Osteocyte (in vitro differentiated cells): ENCODE results near the gene CNPY4. TPM values are rescaled to one million over a fixed set of nuclear protein-coding genes. Genes with fewer than 3 reads are reported as not detected.
A peak's percentile ranks its signal among the peaks of the same experiment; 100 is the strongest.
"Not testable (repeated sequence)": the region's sequence is repeated elsewhere in the genome, so short reads cannot be mapped to it uniquely, and the experiment has no call there.

Experiments used
- DNase-seq: peaks from one replicate; pipeline ENCODE4 v3.0.0; 2021; ENCODE audit warnings: mixed read lengths; ENCODE audit not compliant: unreplicated experiment; ENCODE audit errors: extremely low spot score
- H3K27ac Mint-ChIP-seq: one replicate; pipeline ENCODE4 v1.8.0; 2021; ENCODE audit warnings: mild to moderate bottlenecking, mixed read lengths; ENCODE audit not compliant: unreplicated experiment
- H3K27me3 Mint-ChIP-seq: one replicate; pipeline ENCODE4 v1.8.0; 2021; ENCODE audit warnings: mixed read lengths; ENCODE audit not compliant: unreplicated experiment
- H3K36me3 Mint-ChIP-seq: one replicate; pipeline ENCODE4 v1.8.0; 2021; ENCODE audit warnings: mixed read lengths; ENCODE audit not compliant: unreplicated experiment
- H3K4me1 Mint-ChIP-seq: one replicate; pipeline ENCODE4 v1.8.0; 2021; ENCODE audit warnings: mixed read lengths; ENCODE audit not compliant: unreplicated experiment
- H3K4me3 Mint-ChIP-seq: one replicate; pipeline ENCODE4 v1.8.0; 2021; ENCODE audit warnings: mild to moderate bottlenecking, moderate library complexity, mixed read lengths; ENCODE audit not compliant: unreplicated experiment
- H3K9me3 Mint-ChIP-seq: one replicate; pipeline ENCODE4 v1.8.0; 2021; ENCODE audit warnings: mixed read lengths; ENCODE audit not compliant: unreplicated experiment
- total RNA-seq: library from RNA; stranded (reverse); gene quantifications from 2 replicates; pipeline ENCODE4 v1.2.1, GENCODE V29; 2021
- TF ChIP-seq, protein P1 (sequence below): fragments of 200-600 bp; sonication (generic); IDR thresholded peaks from 2 replicates; pipeline ENCODE4 v1.5.0; 2021; ENCODE audit warnings: antibody characterized with exemption, mild to moderate bottlenecking, moderate library complexity

Gene CNPY4
- total RNA-seq, 1 donor from 2014 or later: 33.6 TPM

DNA sequence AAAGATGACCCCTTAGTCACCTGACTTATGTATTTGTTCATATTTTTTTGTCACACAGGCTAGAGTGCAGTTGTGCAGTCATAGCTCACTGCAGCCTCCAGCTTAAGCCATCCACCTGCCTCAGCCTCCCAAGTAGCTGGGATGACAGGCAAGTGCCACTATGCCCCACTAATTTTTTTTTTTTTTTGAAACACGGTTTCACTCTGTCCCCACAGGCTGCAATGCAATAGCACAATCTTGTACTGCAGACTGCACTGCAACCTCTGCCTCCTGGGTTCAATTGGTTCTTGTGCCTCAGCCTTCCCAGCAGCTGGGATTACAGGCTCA is 9.2 kb downstream of the CNPY4 start:
- H3K27ac Mint-ChIP-seq: no peak overlapping the region

DNA sequence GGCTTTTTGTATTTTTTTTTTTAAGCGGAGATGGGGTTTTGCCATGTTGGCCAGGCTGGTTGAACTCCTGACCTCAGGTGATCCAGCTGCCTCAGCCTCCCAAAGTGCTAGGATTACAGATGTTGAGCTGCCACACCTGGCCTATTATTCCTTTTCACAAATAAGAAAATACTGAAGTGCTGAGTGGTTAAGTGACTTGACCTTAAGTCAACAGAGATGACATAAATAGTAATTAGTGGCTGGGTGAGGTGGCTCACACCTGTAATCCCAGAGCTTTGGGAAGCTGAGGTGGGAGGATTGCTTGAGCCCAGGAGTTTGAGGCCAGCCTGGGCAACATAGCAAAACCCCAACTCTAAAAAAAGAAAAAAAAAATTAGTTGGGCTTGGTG is 10.8 kb downstream of the CNPY4 start:
- not testable (repeated sequence) for H3K27me3 Mint-ChIP-seq, H3K4me3 Mint-ChIP-seq, H3K9me3 Mint-ChIP-seq, H3K36me3 Mint-ChIP-seq, H3K27ac Mint-ChIP-seq, DNase-seq
- peaks cover 29% of the 10 kb centered on the region for H3K4me1 Mint-ChIP-seq

More for the DNA sequence above, 9.2 kb downstream of the CNPY4 start:
- Mint-ChIP-seq H3K4me3 (no peak overlapping the region), H3K36me3 (no peaks in the 10 kb centered on the region), H3K9me3 (no peaks in the 10 kb centered on the region), H3K4me1 (peaks cover 29% of the 10 kb centered on the region), H3K27me3 (no peaks in the 10 kb centered on the region)
- no peak for DNase-seq
- TF ChIP-seq, protein P1, sequence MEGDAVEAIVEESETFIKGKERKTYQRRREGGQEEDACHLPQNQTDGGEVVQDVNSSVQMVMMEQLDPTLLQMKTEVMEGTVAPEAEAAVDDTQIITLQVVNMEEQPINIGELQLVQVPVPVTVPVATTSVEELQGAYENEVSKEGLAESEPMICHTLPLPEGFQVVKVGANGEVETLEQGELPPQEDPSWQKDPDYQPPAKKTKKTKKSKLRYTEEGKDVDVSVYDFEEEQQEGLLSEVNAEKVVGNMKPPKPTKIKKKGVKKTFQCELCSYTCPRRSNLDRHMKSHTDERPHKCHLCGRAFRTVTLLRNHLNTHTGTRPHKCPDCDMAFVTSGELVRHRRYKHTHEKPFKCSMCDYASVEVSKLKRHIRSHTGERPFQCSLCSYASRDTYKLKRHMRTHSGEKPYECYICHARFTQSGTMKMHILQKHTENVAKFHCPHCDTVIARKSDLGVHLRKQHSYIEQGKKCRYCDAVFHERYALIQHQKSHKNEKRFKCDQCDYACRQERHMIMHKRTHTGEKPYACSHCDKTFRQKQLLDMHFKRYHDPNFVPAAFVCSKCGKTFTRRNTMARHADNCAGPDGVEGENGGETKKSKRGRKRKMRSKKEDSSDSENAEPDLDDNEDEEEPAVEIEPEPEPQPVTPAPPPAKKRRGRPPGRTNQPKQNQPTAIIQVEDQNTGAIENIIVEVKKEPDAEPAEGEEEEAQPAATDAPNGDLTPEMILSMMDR: no peak

DNA sequence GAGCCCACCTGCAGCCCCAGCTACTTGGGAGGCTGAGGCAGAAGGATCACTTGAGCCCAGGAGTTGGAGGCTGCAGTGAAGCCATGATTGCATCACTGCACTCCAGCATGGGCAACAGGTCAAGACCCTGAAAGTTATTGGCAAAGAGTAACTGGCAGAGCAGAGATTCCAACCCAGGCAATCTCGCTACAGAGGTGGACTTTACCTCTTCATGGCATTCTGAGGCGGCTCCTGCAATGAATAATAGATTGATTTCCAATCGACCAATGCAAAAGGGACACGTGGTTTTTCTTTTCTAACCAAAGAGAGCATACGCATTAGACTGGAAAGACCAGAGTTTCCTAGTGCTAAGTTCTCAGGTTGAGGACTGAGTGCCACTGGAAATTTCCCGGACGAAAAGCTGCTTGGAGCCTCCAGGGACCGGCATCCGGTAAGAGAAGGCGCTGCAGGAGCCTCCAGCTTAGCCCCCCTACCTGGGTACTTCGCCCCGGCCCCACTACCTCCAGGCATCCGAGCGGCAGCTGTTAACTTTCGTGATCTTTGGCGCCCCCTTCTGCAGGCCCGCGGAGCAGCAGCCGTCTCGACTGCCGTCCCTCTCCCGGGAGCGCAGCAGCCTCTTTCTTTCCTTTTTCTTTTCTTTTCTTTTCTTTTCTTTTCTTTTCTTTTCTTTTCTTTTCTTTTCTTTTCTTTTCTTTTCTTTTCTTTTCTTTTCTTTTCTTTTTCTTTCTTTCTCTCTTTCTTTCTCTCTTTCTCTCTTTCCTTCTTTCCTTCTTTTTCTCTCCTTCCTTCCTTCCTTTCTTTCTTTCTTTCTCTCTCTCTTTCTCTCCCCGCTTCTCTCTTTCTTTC is 11.4 kb downstream of the CNPY4 start:
- H3K36me3 Mint-ChIP-seq: no peaks in the 10 kb centered on the region
- TF ChIP-seq, protein P1: peak; percentile 94
- H3K27me3 Mint-ChIP-seq: peaks cover 2% of the 10 kb centered on the region
- H3K4me1 Mint-ChIP-seq: peaks cover 24% of the 10 kb centered on the region
- H3K9me3 Mint-ChIP-seq: no peaks in the 10 kb centered on the region
- H3K27ac Mint-ChIP-seq: no peak overlapping the region
- no peak overlapping the region for H3K4me3 Mint-ChIP-seq
- DNase-seq: peak; percentile 93

DNA sequence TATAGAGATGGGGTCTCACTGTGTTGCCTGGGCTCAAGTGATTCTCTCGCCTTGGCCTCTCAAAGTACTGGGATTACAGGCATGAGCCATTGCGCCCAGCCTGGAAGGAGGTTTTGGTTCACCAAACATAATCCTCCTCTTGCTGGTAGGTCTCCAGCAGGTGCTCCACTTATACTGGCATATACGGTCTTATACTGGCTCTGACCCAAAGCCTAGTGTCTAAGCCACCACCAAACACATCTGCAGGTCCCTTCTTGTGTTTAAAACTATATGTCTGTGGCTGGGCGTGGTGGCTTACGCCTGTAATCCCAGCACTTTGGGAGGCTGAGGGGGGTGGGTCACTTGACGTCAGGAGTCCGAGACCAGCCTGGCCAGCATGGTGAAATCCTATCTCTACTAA is 12.7 kb downstream of the CNPY4 start:
- Mint-ChIP-seq H3K4me1 (peaks cover 16% of the 10 kb centered on the region), H3K27me3 (peaks cover 6% of the 10 kb centered on the region), H3K4me3 (no peak overlapping the region), H3K36me3 (no peaks in the 10 kb centered on the region), H3K9me3 (no peaks in the 10 kb centered on the region), H3K27ac (no peak overlapping the region)
- DNase-seq: no peak
- TF ChIP-seq, protein P1: no peak

DNA sequence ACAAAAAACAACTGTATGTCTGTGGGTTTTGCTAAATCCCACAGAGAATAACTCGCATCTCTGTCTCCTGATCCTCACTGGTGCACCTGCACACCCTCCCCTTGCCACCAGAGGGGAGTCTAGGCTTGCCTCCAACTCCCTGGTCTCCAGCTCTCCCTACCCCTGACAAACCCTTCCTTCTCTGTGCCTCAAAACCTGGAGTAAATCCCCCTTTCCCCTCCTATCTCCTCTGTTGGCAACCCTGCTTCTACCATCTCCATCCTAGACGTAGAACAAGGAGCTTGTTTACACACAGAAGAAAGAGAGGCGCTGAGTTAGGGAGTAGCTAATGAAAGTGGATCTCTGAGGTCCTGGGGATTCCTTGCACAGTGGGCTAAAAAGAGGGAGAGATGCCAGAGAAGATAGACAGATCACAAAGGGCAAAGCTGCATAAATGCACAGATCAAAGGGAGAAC is 13.3 kb downstream of the CNPY4 start:
- no peaks in the 10 kb centered on the region for H3K36me3 Mint-ChIP-seq
- peaks cover 6% of the 10 kb centered on the region for H3K27me3 Mint-ChIP-seq
- H3K4me1 Mint-ChIP-seq: peaks cover 16% of the 10 kb centered on the region
- no peak overlapping the region for H3K4me3 Mint-ChIP-seq
- DNase-seq: no peak
- no peaks in the 10 kb centered on the region for H3K9me3 Mint-ChIP-seq
- H3K27ac Mint-ChIP-seq: no peak overlapping the region
- TF ChIP-seq, protein P1: peak; percentile 91
